Bone marrow (tissue), 2 donors: ENCODE data around the gene KIF26B.

Experiments
- DNase-seq, 2 donors: peaks; one replicate each; lab custom pipeline; 2025; lab: John Stamatoyannopoulos, UW

Gene KIF26B

GRCh38 chr1:245503548-245503947 lies 348.8 kb downstream of the KIF26B start:
- no peak for DNase-seq

GRCh38 chr1:245510144-245510543 lies 355.4 kb downstream of the KIF26B start:
- no peak for DNase-seq

GRCh38 chr1:245512181-245512888 lies 357.6 kb downstream of the KIF26B start:
- no peak for DNase-seq

- no peak for DNase-seq
Observed at GRCh38 chr1:245512980-245513578, 358.3 kb downstream of the KIF26B start.

- DNase-seq: no peak
Observed at GRCh38 chr1:245516284-245516759, 361.5 kb downstream of the KIF26B start.

- DNase-seq: no peak
Observed at GRCh38 chr1:245520611-245521010, 365.8 kb downstream of the KIF26B start.

GRCh38 chr1:245526141-245526540 lies 371.4 kb downstream of the KIF26B start:
- no peak for DNase-seq

GRCh38 chr1:245528258-245528635 lies 373.5 kb downstream of the KIF26B start:
- DNase-seq: no peak

GRCh38 chr1:245530937-245531336 lies 376.2 kb downstream of the KIF26B start:
- no peak for DNase-seq

- DNase-seq: no peak
Observed at GRCh38 chr1:245537992-245538391, 383.2 kb downstream of the KIF26B start.

GRCh38 chr1:245538671-245539070 lies 383.9 kb downstream of the KIF26B start:
- no peak for DNase-seq

- DNase-seq: no peak
Observed at GRCh38 chr1:245541369-245541768, 386.6 kb downstream of the KIF26B start.

GRCh38 chr1:245542365-245542764 lies 387.6 kb downstream of the KIF26B start:
- DNase-seq: no peak

GRCh38 chr1:245544236-245544635 lies 389.5 kb downstream of the KIF26B start:
- no peak for DNase-seq

GRCh38 chr1:245546875-245547274 lies 392.1 kb downstream of the KIF26B start:
- DNase-seq: no peak

GRCh38 chr1:245549996-245550719 lies 395.4 kb downstream of the KIF26B start:
- DNase-seq: no peak

GRCh38 chr1:245550720-245551043 lies 395.9 kb downstream of the KIF26B start:
- DNase-seq: no peak

- DNase-seq: no peak
Observed at GRCh38 chr1:245551536-245551935, 396.8 kb downstream of the KIF26B start.

GRCh38 chr1:245552331-245552730 lies 397.5 kb downstream of the KIF26B start:
- DNase-seq: no peak

GRCh38 chr1:245556057-245556456 lies 401.3 kb downstream of the KIF26B start:
- DNase-seq: no peak

GRCh38 chr1:245558069-245558468 lies 403.3 kb downstream of the KIF26B start:
- no peak for DNase-seq

GRCh38 chr1:245560316-245560859 lies 405.6 kb downstream of the KIF26B start:
- no peak for DNase-seq

GRCh38 chr1:245561665-245562234 lies 407.0 kb downstream of the KIF26B start:
- no peak for DNase-seq
